IPS DF 4.7 (cell line): ENCODE results near the gene MUC5B.
"Not testable (repeated sequence)": the region's sequence is repeated elsewhere in the genome, so short reads cannot be mapped to it uniquely, and the experiment has no call there.

Experiments used
- DNase-seq: peaks from one replicate; pipeline ENCODE4 v3.0.0-alpha.2; 2013; ENCODE audit warnings: low spot score; ENCODE audit errors: extremely low read depth

Gene MUC5B

GRCh38 chr11:1262172-1263006 is 39.5 kb downstream of the MUC5B start:
- DNase-seq, result no peak

DNA sequence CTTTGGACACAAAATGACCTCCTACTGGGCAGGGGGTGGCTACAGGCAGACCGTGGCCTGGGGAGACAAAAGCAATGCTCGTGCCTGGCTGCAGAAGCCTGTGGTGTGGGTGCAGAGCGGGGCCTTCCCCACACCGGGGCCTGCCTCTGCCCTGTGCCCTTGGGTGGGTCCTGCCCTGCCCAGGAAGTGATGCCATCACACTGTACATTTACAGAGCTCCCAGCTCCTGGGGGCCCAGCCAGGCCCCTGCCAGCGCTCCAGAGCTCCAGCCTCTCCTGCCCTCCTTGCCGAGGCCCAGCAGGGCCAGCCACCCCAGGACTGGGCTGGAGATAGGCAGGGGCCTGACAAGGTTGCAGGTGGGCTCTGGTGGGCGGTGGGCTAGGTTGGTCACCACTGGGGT is 40.1 kb downstream of the MUC5B start:
- no peak for DNase-seq

GRCh38 chr11:1264444-1264843 is 41.6 kb downstream of the MUC5B start:
- not testable (repeated sequence) for DNase-seq

GRCh38 chr11:1265480-1265879 is 42.6 kb downstream of the MUC5B start:
- DNase-seq, result not testable (repeated sequence)

GRCh38 chr11:1266976-1267375 is 44.1 kb downstream of the MUC5B start:
- not testable (repeated sequence) for DNase-seq

DNA sequence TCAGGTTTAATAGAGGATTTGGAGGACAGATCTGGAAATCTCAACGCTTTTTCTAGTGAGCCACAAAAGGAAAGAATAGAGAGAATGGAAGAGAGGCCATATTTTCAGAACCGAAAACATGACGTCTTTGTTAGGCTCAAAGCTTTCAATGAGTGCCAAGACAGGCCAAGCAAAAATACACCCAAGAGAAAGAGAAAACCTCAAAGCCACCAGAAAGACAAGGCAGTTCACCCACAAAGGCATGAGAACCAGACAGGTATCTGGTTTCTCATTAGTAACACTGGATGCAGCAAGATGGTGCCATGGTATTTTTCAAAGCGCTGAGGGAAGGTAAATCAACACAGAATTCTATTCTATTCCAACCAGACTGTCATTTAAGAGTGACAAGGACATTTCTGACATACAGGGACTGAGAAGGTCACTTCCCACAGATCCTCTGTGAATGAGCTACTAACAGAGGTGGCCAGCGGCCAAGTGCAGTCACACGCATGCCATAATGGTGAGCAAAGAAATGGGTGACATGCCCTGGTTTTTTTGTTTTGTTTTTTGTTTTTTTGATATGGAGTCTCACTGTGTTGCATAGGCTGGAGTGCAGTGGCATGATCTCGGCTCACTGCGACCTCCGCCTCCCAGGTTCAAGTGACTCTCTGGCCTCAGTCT is 44.7 kb downstream of the MUC5B start:
- no peak for DNase-seq

DNA sequence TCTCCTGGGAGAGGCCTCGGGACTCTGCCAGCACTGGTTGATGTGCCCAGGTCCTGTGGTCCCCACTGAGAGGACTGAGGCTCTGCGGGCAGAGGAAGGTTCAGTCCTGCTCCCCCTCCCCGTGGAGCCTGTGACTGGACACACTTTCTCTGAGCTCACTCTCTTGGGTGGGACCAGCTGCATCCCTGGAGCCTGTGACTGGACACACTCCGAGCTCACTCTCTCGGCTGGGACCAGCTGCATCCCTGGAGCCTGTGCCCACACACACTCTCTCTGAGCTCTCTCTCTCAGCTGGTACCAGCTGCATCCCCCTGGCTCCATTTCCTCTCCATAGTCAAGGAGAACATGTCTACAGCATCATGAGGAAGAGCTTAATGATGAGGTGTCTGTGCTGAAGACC is 47.1 kb downstream of the MUC5B start:
- DNase-seq, result no peak

- no peak for DNase-seq
These were observed 47.6 kb downstream of the MUC5B start for GRCh38 chr11:1270476-1270875.

- DNase-seq, result no peak
These were observed 48.1 kb downstream of the MUC5B start for GRCh38 chr11:1271002-1271401.

DNA sequence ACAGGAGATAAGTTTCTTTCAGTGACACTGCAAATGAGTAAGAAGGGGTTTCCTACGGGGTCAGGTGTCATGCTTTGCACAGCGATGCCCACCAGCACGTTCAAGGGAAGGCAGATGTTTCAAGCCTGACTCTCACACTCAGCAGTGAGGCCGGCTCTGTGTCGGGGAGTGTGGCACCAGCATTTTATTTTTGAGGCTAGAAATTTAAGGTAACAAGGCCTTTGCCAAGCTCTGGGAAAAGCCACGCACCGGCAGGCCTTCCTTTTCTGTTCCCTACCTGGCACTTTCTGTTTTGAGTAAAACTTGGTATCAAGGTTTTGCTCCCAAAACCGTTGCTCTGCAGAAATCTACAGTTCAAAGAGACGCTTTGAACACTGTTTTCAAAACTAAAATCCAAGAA is 48.5 kb downstream of the MUC5B start:
- no peak for DNase-seq

GRCh38 chr11:1271927-1272326 is 49.1 kb downstream of the MUC5B start:
- no peak for DNase-seq

- DNase-seq, result no peak
These were observed 49.7 kb downstream of the MUC5B start for GRCh38 chr11:1272531-1272930.

- no peak for DNase-seq
These were observed 51.6 kb downstream of the MUC5B start for GRCh38 chr11:1274501-1274900.

DNA sequence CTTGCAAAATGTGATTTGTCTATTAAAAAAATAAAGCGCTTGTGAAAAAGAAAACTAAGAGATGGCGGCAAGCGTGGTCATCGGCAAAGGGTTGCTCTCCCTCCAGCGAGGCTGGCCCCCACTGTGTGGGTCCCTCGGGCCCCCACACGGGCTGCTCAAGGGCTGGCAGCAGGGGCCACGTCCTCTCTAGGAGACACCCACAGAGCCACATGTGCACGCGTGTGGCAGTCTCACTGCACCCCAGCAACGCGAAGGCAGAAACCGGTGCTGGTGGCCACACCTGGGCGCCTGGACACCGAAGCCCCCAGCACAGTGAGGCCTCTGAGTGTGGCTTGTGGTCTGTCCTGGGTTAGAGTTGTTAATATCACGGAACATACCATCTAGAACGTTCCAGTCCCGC is 52.2 kb downstream of the MUC5B start:
- DNase-seq, result no peak

DNA sequence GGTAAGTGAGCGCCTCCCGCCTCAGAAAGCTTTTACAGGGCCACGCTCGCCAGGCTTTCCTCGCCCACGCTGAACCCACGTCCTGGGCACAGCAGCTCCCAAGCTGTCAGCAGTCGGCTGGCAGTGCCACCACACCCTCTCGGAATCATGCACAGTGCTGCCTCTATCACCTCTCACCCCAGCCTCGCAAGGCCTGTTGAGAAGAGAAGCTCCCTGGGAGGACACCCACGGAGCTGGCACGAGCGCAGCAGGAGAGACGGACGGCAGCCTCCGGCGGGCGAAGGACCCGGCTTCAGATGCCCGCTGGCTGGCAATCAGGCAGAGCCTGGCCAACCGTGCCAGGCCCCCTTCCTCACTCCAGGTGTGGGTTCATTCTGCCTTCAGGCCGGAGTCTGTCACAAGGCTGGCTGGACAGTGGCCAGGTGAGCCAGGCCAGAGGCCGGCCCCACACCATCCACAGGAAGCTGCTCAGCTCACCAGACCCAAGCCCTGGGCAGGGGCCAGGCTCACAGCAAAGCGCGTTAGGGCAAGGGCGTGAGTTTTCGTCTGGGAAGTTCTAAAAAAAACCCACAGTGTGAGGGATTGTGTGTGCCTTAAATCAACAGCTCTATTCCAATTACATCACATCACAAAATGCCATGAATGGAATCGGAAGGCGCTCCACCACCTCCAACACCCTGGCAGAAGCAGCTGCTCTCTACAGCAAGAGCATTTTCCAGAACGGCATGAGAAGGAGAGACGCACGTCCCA is 53.4 kb downstream of the MUC5B start:
- DNase-seq, result no peak

GRCh38 chr11:1276866-1277615 is 54.2 kb downstream of the MUC5B start:
- no peak for DNase-seq

DNA sequence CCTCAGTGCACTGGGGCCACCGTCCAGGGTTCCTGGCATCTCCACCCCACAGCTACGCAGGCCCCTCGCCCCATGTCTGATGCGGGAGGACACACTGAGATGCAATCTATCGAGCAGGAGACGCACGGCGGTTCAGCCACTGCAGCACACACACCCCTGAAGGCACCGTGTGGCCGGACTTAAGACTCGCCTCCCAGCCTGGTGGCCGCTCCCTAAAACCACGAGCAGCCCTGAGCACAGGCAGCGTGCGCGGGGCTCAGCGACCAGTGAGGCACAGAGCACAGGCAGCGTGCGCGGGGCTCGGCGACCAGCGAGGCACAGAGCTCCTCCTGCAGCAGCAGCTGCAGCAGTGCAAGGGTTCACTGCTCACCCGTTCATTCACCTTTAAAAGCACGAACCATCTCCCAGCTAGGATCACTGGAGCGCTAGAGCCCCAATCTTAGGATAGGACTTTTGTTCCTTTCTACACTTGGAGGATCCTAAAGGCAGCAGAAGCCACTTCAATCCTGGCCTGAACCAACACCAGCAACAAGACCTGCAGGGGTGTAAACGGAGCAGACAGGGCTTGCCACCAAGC is 55.2 kb downstream of the MUC5B start:
- no peak for DNase-seq

GRCh38 chr11:1278766-1279673 is 56.2 kb downstream of the MUC5B start:
- no peak for DNase-seq

- DNase-seq, result no peak
These were observed 56.8 kb downstream of the MUC5B start for GRCh38 chr11:1279674-1280055.
